ENCODE measurements around the gene MTHFR.

DNA sequence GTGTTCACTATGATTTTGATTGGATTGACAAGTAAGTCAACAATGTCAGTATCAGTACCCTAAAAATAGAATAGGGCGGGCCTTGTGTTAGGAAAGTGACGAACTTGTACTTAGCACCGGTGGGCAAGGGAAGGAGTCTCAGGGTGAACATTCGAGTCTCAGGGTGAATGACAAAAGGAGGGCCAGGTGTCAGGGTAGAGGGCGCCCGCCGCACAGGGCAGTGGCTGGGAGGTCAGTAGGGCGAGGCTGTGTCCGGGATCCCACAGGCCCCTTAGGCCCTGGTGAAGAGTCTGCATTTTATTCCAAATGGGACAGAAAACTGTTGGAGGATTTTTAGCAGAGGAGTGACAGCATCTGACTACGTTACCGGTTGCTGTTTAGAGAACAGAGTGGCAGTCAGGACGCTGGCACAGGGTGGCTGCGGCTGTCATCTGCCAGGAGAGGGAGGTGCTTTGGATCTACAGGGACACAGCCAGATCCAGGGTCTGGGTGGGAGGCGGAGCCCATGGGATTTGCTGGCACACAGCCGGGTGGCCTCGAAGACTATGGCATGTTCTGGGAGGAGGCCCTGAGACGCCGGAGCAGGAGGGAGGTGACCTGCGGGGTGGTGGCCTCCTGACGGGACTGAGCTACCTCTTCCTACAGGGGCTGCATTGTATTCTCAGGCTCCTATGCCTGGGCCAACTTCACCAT, 58.8 kb downstream of the MTHFR start:
- TF ChIP-seq, protein P1, sequence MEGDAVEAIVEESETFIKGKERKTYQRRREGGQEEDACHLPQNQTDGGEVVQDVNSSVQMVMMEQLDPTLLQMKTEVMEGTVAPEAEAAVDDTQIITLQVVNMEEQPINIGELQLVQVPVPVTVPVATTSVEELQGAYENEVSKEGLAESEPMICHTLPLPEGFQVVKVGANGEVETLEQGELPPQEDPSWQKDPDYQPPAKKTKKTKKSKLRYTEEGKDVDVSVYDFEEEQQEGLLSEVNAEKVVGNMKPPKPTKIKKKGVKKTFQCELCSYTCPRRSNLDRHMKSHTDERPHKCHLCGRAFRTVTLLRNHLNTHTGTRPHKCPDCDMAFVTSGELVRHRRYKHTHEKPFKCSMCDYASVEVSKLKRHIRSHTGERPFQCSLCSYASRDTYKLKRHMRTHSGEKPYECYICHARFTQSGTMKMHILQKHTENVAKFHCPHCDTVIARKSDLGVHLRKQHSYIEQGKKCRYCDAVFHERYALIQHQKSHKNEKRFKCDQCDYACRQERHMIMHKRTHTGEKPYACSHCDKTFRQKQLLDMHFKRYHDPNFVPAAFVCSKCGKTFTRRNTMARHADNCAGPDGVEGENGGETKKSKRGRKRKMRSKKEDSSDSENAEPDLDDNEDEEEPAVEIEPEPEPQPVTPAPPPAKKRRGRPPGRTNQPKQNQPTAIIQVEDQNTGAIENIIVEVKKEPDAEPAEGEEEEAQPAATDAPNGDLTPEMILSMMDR (IDR thresholded peaks at IDR 0.05), result no peak
- TF ChIP-seq POLR2A (IDR thresholded peaks at IDR 0.05), result no peak

All from adrenal gland (tissue), 5 donors.